H1 (cell line): ENCODE results near the gene COA1. TPM values are rescaled to one million over a fixed set of nuclear protein-coding genes. Genes with fewer than 3 reads are reported as not detected.

Experiments
- CTCF ChIA-PET: fragments of 300-600 bp; sonication (Branson Sonifier 250); formaldehyde crosslinking; loops from one replicate; lab custom pipeline; 2021; ENCODE audit not compliant: partially characterized antibody; lab: Charles Lee
- POLR2A ChIA-PET: fragments of 300-600 bp; sonication (Branson Sonifier 250); formaldehyde crosslinking; loops from one replicate; lab custom pipeline; 2021; ENCODE audit warnings: inconsistent platforms; ENCODE audit not compliant: partially characterized antibody; lab: Charles Lee
- DNase-seq, 2 experiments: peaks; one replicate each; pipeline versions ENCODE4 v3.0.0 to v3.0.0-alpha.2; 2010 to 2022; ENCODE audit warnings: low spot score in 2 of 2, low read depth in 1 of 2, mixed read lengths in 1 of 2
- FAIRE-seq: peaks from 2 replicates; lab custom pipeline; 2011; peaks lifted over from hg19 to GRCh38; lab: Jason Lieb, UNC
- H2AFZ ChIP-seq: 2 replicates; pipeline ENCODE4 v1.8.1; 2012; ENCODE audit warnings: low read length, inconsistent platforms
- H2AK5ac ChIP-seq: 2 replicates; pipeline ENCODE4 v1.6.1; 2013; ENCODE audit warnings: low read depth, low read length
- H2BK120ac ChIP-seq: replicated peaks from 2 replicates; pipeline ENCODE3; 2013; ENCODE audit warnings: low read depth, low read length, inconsistent platforms
- H2BK12ac ChIP-seq: 2 replicates; pipeline ENCODE4 v1.6.1; 2013; ENCODE audit warnings: low read depth, low read length
- H2BK15ac ChIP-seq: 2 replicates; pipeline ENCODE4 v1.6.1; 2013; ENCODE audit warnings: low read length
- H2BK20ac ChIP-seq: 2 replicates; pipeline ENCODE4 v1.6.1; 2013; ENCODE audit warnings: low read length
- H2BK5ac ChIP-seq: 2 replicates; pipeline ENCODE4 v1.6.1; 2013; ENCODE audit warnings: low read depth, low read length
- H3K14ac ChIP-seq: 2 replicates; pipeline ENCODE4 v1.6.1; 2013; ENCODE audit warnings: inconsistent platforms; ENCODE audit not compliant: insufficient read length
- H3K18ac ChIP-seq: 2 replicates; pipeline ENCODE4 v1.6.1; 2013; ENCODE audit warnings: low read length; ENCODE audit errors: extremely low read depth
- H3K23ac ChIP-seq: 2 replicates; pipeline ENCODE4 v1.6.1; 2013; ENCODE audit warnings: inconsistent platforms; ENCODE audit not compliant: insufficient read length
- H3K23me2 ChIP-seq: 2 replicates; pipeline ENCODE4 v1.6.1; 2013; ENCODE audit warnings: low read depth, low read length
- H3K27ac ChIP-seq: 2 replicates; pipeline ENCODE4 v1.6.1; 2011; ENCODE audit warnings: low read depth, low read length, inconsistent platforms
- H3K27me3 ChIP-seq, 4 experiments: replicated peaks in 1 of 4; 1 replicate in 1 of 4; 2 replicates in 3 of 4; pipeline versions ENCODE4 v1.6.1 to v1.8.1; 2011 to 2013; ENCODE audit warnings: low read length in 3 of 4, mild to moderate bottlenecking in 3 of 4, inconsistent platforms in 2 of 4, mixed read lengths in 2 of 4, moderate library complexity in 1 of 4; ENCODE audit not compliant: control insufficient read depth in 3 of 4, insufficient read depth in 3 of 4; ENCODE audit errors: extremely low read depth in 1 of 4
- H3K36me3 ChIP-seq, 4 experiments: 2 replicates each; pipeline versions ENCODE4 v1.6.1 to v1.8.1; 2011 to 2013; ENCODE audit warnings: mild to moderate bottlenecking in 4 of 4, low read length in 3 of 4, moderate library complexity in 2 of 4, control low read depth in 1 of 4, inconsistent platforms in 1 of 4; ENCODE audit not compliant: insufficient read depth in 4 of 4, control insufficient read depth in 2 of 4
- H3K4ac ChIP-seq: replicated peaks from 2 replicates; pipeline ENCODE3; 2013; ENCODE audit warnings: low read length, low read depth, mixed read lengths, inconsistent platforms; ENCODE audit not compliant: insufficient read length
- H3K4me1 ChIP-seq, 4 experiments: replicated peaks in 1 of 4; 1 replicate in 1 of 4; 2 replicates in 3 of 4; pipeline versions ENCODE4 v1.6.1 to v1.8.1; 2011 to 2013; ENCODE audit warnings: low read length in 3 of 4, inconsistent platforms in 2 of 4, mixed read lengths in 1 of 4; ENCODE audit not compliant: insufficient read depth in 4 of 4, control insufficient read depth in 3 of 4
- H3K4me2 ChIP-seq, 2 experiments: 2 replicates each; pipeline versions ENCODE4 v1.6.1 to v1.8.1; 2011 to 2013; ENCODE audit warnings: low read depth in 2 of 2, low read length in 2 of 2, control low read depth in 1 of 2, inconsistent platforms in 1 of 2, mild to moderate bottlenecking in 1 of 2; ENCODE audit not compliant: insufficient read depth in 1 of 2
- H3K4me3 ChIP-seq, 4 experiments: fragments of 200-600, 300-600 bp in 1 of 4; sonication (generic), shearing (Covaris generic), sonication (Bioruptor Twin) in 1 of 4; 2 replicates each; pipeline versions ENCODE4 v1.5.1 to v1.8.1; 2011 to 2016; ENCODE audit warnings: low read length in 4 of 4, low read depth in 3 of 4, control low read depth in 2 of 4, inconsistent platforms in 2 of 4, mild to moderate bottlenecking in 2 of 4, mixed read lengths in 1 of 4, moderate library complexity in 1 of 4; ENCODE audit not compliant: insufficient read depth in 2 of 4; ENCODE audit errors: extremely low read depth in 1 of 4
- H3K56ac ChIP-seq: replicated peaks from 2 replicates; pipeline ENCODE3; 2013; ENCODE audit warnings: low read depth, mild to moderate bottlenecking, mixed read lengths, low read length, inconsistent platforms; ENCODE audit not compliant: insufficient read length
- H3K79me1 ChIP-seq: 2 replicates; pipeline ENCODE4 v1.6.1; 2013; ENCODE audit warnings: low read depth, low read length, control low read depth
- H3K79me2 ChIP-seq, 2 experiments: 2 replicates each; pipeline versions ENCODE4 v1.6.1 to v1.8.1; 2012 to 2013; ENCODE audit warnings: low read length in 2 of 2, mild to moderate bottlenecking in 2 of 2, inconsistent platforms in 1 of 2; ENCODE audit not compliant: insufficient read depth in 2 of 2, control insufficient read depth in 1 of 2
- H3K9ac ChIP-seq, 4 experiments: replicated peaks in 1 of 4; 1 replicate in 1 of 4; 2 replicates in 3 of 4; pipeline versions ENCODE4 v1.6.1 to v1.8.1; 2011 to 2013; ENCODE audit warnings: low read depth in 3 of 4, low read length in 3 of 4, control low read depth in 2 of 4, mild to moderate bottlenecking in 2 of 4, moderate library complexity in 2 of 4, inconsistent platforms in 1 of 4; ENCODE audit errors: extremely low read depth in 1 of 4
- H3K9me3 ChIP-seq, 2 experiments: 2 replicates each; pipeline versions ENCODE4 v1.6.1 to v1.8.1; 2012 to 2013; ENCODE audit warnings: mild to moderate bottlenecking in 2 of 2, moderate library complexity in 2 of 2, control low read depth in 1 of 2, inconsistent platforms in 1 of 2, low read depth in 1 of 2, low read length in 1 of 2, mixed read lengths in 1 of 2; ENCODE audit not compliant: insufficient read depth in 2 of 2
- H4K20me1 ChIP-seq, 2 experiments: replicated peaks in 1 of 2; 2 replicates each; pipeline versions ENCODE3 to v1.8.1; 2011 to 2013; ENCODE audit warnings: inconsistent platforms in 2 of 2, low read length in 2 of 2, mild to moderate bottlenecking in 1 of 2; ENCODE audit not compliant: insufficient read depth in 2 of 2, control insufficient read depth in 1 of 2
- H4K5ac ChIP-seq: 2 replicates; pipeline ENCODE4 v1.6.1; 2013; ENCODE audit warnings: low read length, low read depth, mixed read lengths, inconsistent platforms; ENCODE audit not compliant: insufficient read length
- H4K8ac ChIP-seq: 2 replicates; pipeline ENCODE4 v1.8.0; 2013; ENCODE audit warnings: mild to moderate bottlenecking, moderate library complexity, low read length, inconsistent platforms; ENCODE audit not compliant: insufficient read depth; ENCODE audit errors: extremely low read depth
- H4K91ac ChIP-seq: replicated peaks from 2 replicates; pipeline ENCODE3; 2013; ENCODE audit warnings: low read length, mixed read lengths, inconsistent platforms; ENCODE audit not compliant: insufficient read length
- ASH2L ChIP-seq: fragments of 200-600, 300-600 bp; sonication (generic); IDR thresholded peaks from one replicate; pipeline ENCODE4 v1.7.1; 2017; ENCODE audit warnings: low read length
- BCL11A ChIP-seq, 2 experiments: IDR thresholded peaks; one replicate each; pipeline ENCODE4 v1.6.1; 2011; ENCODE audit warnings: low read depth in 2 of 2, low read length in 2 of 2, mild to moderate bottlenecking in 2 of 2
- GABPA ChIP-seq: IDR thresholded peaks from 2 replicates; pipeline ENCODE4 v1.6.1; 2011; ENCODE audit warnings: mild to moderate bottlenecking, low read length, moderate library complexity, borderline replicate concordance; ENCODE audit not compliant: insufficient read depth
- KDM1A ChIP-seq: fragments of 200-600, 300-600 bp; sonication (generic); IDR thresholded peaks from 2 replicates; pipeline ENCODE4 v1.7.1; 2016; ENCODE audit warnings: mild to moderate bottlenecking, low read length, borderline replicate concordance
- RAD21 ChIP-seq, 2 experiments: IDR thresholded peaks in 1 of 2; conservative IDR thresholded peaks in 1 of 2; 2 replicates each; pipeline ENCODE4 v1.6.1; 2011; ENCODE audit warnings: low read depth in 2 of 2, low read length in 2 of 2, improper control_type of control experiment in 1 of 2, inconsistent platforms in 1 of 2, mild to moderate bottlenecking in 1 of 2, moderate library complexity in 1 of 2
- SIN3A ChIP-seq, 2 experiments: IDR thresholded peaks in 1 of 2; conservative IDR thresholded peaks in 1 of 2; 2 replicates each; pipeline ENCODE4 v1.6.1; 2011 to 2012; ENCODE audit warnings: low read length in 2 of 2, improper control_type of control experiment in 1 of 2, low read depth in 1 of 2, mild to moderate bottlenecking in 1 of 2
- TEAD4 ChIP-seq: IDR thresholded peaks from 2 replicates; pipeline ENCODE4 v1.6.1; 2012; ENCODE audit warnings: low read depth, low read length, inconsistent platforms, mixed read lengths
- WGBS, 2 experiments: shearing (Covaris generic) in 1 of 2; methylation state at CpG; one replicate each; pipeline versions ENCODE4 v1.1.6 to v1.1.7; 2013 to 2015; ENCODE audit warnings: low lambda C conversion rate in 2 of 2, mixed read lengths in 2 of 2, inconsistent platforms in 1 of 2, low coverage in 1 of 2, missing lambda C conversion rate in 1 of 2; ENCODE audit not compliant: insufficient replicate concordance in 2 of 2, insufficient coverage in 1 of 2, insufficient read length in 1 of 2; ENCODE audit errors: extremely low coverage in 1 of 2, missing lambda C conversion rate in 1 of 2; 5-methylcytosine and 5-hydroxymethylcytosine counted together
- polyA plus RNA-seq, 7 experiments: library from polyadenylated mRNA; depleted of rRNA in 3 of 7; stranded (reverse) in 5 of 7; unstranded in 2 of 7; fragments of >200 nt in 5 of 7; fragments of 200-250 nt in 2 of 7; gene quantifications; 1 replicate in 5 of 7; 2 replicates in 1 of 7; 4 replicates in 1 of 7; pipeline versions ENCODE4 v1.2.1 to v1.2.3, GENCODE V29; 2011 to 2013; ENCODE audit warnings: missing spikeins in 2 of 7, mixed read lengths in 2 of 7
- total RNA-seq: library from RNA; stranded (reverse); fragmentation: NEBNext Ultra II Directional; extraction: Animal tissue kit (Norgen Biotek cat#: 25700); gene quantifications from 2 replicates; pipeline ENCODE4 v1.2.1, GENCODE V29; 2021

The COA1 gene
- total and polyA plus RNA-seq, 2 of the 8 experiments (the other 6 are each of a cell fraction or from before 2014, with no cell fraction given), result 98.6 to 143 TPM

DNA sequence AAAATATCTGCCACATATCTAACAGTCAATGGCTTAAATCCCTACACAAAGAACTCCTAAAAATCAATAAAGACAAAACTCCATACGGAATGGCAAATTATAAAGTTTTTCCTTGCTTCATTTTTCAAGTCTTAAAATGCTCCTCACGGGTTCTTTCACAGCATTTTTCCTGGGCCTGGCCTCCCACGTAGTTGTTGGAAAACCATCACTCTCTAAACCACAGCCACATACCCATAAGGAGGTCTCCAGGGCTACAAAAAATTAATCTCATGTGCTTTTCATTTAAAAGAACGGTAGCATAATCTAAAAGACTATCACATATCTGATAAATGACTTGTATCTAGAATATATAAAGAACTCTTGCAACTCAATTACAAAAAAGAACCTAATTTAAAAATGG is 2.9 kb downstream of the COA1 start:
- H3K9me3 ChIP-seq, result no peaks in the 10 kb centered on the region
- no peaks in the 10 kb centered on the region for H3K36me3 ChIP-seq
- H3K27me3 ChIP-seq, result no peaks in the 10 kb centered on the region
- no peaks in the 10 kb centered on the region for H3K4me1 ChIP-seq
- H3K4ac ChIP-seq, result no peak overlapping the region
- H2BK120ac ChIP-seq, result no peak overlapping the region
- H3K4me3 ChIP-seq, result no peak overlapping the region
- H4K20me1 ChIP-seq, result peaks cover 2 to 11% of the 10 kb centered on the region in 2 experiments
- no peak overlapping the region for H2AK5ac ChIP-seq
- no peak overlapping the region; a peak in 1 of 4 replicates for H3K4me2 ChIP-seq
- no peak for DNase-seq
- ChIA-PET CTCF (no interaction called here), POLR2A (no interaction called here)
- no peak overlapping the region for H3K18ac ChIP-seq
- no peak overlapping the region for H2BK15ac ChIP-seq
- no peak overlapping the region for H2BK5ac ChIP-seq
- H2AFZ ChIP-seq, result no peak overlapping the region
- peaks cover 21 to 77% of the 10 kb centered on the region in 2 experiments for H3K79me2 ChIP-seq
- 90% methylated on average over 4 of the region's 4 CpGs; no CpG with 5 or more reads in 1 of the 2 experiments for WGBS, 2 experiments
- no peak overlapping the region for H4K5ac ChIP-seq
- no peak overlapping the region for H3K9ac ChIP-seq
- H2BK12ac ChIP-seq, result no peak overlapping the region
- H3K14ac ChIP-seq, result no peak overlapping the region
- FAIRE-seq, result no peak
- H3K56ac ChIP-seq, result no peak overlapping the region
- no peaks in the 10 kb centered on the region for H3K79me1 ChIP-seq
- no peak overlapping the region for H3K27ac ChIP-seq
- no peak overlapping the region for H3K23ac ChIP-seq
- H4K91ac ChIP-seq, result no peak overlapping the region
- no peak overlapping the region for H4K8ac ChIP-seq
- no peaks in the 10 kb centered on the region; the same call in 1 of the 2 replicates for H3K23me2 ChIP-seq
- no peak overlapping the region for H2BK20ac ChIP-seq
- TF ChIP-seq BCL11A (IDR thresholded peaks at IDR 0.05; ENCODE audit: low read depth in 2 of 2, low read length in 2 of 2) (no peak), ASH2L (no peak), KDM1A (no peak), TEAD4 (no peak), SIN3A (conservative IDR thresholded peaks at IDR 0.05 in 1 of 2, IDR thresholded peaks at IDR 0.05 in 1 of 2; ENCODE audit: low read depth in 1 of 2, low read length in 2 of 2) (no peak), GABPA (no peak), RAD21 (IDR thresholded peaks at IDR 0.05 in 1 of 2, conservative IDR thresholded peaks at IDR 0.05 in 1 of 2; ENCODE audit: low read depth in 2 of 2, low read length in 2 of 2) (no peak)
